Progenitor cell of endocrine pancreas (in vitro differentiated cells): ENCODE data around the gene ARHGEF10L. TPM values are rescaled to one million over a fixed set of nuclear protein-coding genes. Genes with fewer than 3 reads are reported as not detected.
A peak's percentile ranks its signal among the peaks of the same experiment; 100 is the strongest.

Source experiments
- DNase-seq: peaks from one replicate; pipeline ENCODE4 v3.0.0; 2021; ENCODE audit warnings: low spot score; ENCODE audit not compliant: unreplicated experiment
- H3K27ac Mint-ChIP-seq: 2 replicates; pipeline ENCODE4 v1.8.0; 2021; ENCODE audit warnings: mild to moderate bottlenecking, moderate library complexity, mixed read lengths
- H3K27me3 Mint-ChIP-seq: 2 replicates; pipeline ENCODE4 v1.8.0; 2021; ENCODE audit warnings: mixed read lengths
- H3K36me3 Mint-ChIP-seq: 2 replicates; pipeline ENCODE4 v1.8.0; 2022; ENCODE audit warnings: mixed read lengths; ENCODE audit not compliant: insufficient read depth
- H3K4me1 Mint-ChIP-seq: 2 replicates; pipeline ENCODE4 v1.8.0; 2021; ENCODE audit warnings: low read depth, mixed read lengths
- H3K4me3 Mint-ChIP-seq: 2 replicates; pipeline ENCODE4 v1.8.0; 2021; ENCODE audit warnings: low read depth, mild to moderate bottlenecking, moderate library complexity, mixed read lengths
- H3K9me3 Mint-ChIP-seq: 2 replicates; pipeline ENCODE4 v1.8.0; 2021; ENCODE audit warnings: low read depth, mixed read lengths
- CTCF ChIP-seq: fragments of 200-600 bp; sonication (generic); IDR thresholded peaks from one replicate; pipeline ENCODE4 v1.5.0; 2021; ENCODE audit warnings: antibody characterized with exemption, mild to moderate bottlenecking; ENCODE audit not compliant: unreplicated experiment
- total RNA-seq: library from RNA; stranded (reverse); gene quantifications from 2 replicates; pipeline ENCODE4 v1.2.1, GENCODE V29; 2021

Gene ARHGEF10L
- total RNA-seq, 1 donor from 2014 or later = 31.3 TPM

- Mint-ChIP-seq H3K4me1 (no peaks in the 10 kb centered on the region), H3K9me3 (no peaks in the 10 kb centered on the region), H3K27me3 (no peaks in the 10 kb centered on the region), H3K4me3 (no peak overlapping the region), H3K36me3 (peaks cover 8% of the 10 kb centered on the region), H3K27ac (no peak overlapping the region)
- no peak for DNase-seq
- no peak for TF ChIP-seq CTCF
These were observed 113.8 kb downstream of the ARHGEF10L start for GRCh38 chr1:17653276-17653675.

- peak; percentile 44 for DNase-seq
- H3K4me1 Mint-ChIP-seq = no peaks in the 10 kb centered on the region
- peak overlapping the region; percentile 59 for H3K27ac Mint-ChIP-seq
- peaks cover 10% of the 10 kb centered on the region for H3K36me3 Mint-ChIP-seq
- H3K27me3 Mint-ChIP-seq = no peaks in the 10 kb centered on the region
- no peaks in the 10 kb centered on the region for H3K9me3 Mint-ChIP-seq
- no peak overlapping the region for H3K4me3 Mint-ChIP-seq
- TF ChIP-seq CTCF = peak; percentile 85
These were observed 114.3 kb downstream of the ARHGEF10L start for GRCh38 chr1:17653728-17654351.

- no peak overlapping the region for H3K27ac Mint-ChIP-seq
- DNase-seq = no peak
- no peaks in the 10 kb centered on the region for H3K9me3 Mint-ChIP-seq
- H3K36me3 Mint-ChIP-seq = peaks cover 8% of the 10 kb centered on the region
- H3K4me1 Mint-ChIP-seq = no peaks in the 10 kb centered on the region
- TF ChIP-seq CTCF = no peak
- no peak overlapping the region for H3K4me3 Mint-ChIP-seq
- no peaks in the 10 kb centered on the region for H3K27me3 Mint-ChIP-seq
These were observed 115.0 kb downstream of the ARHGEF10L start for GRCh38 chr1:17654519-17654918.

- no peak for TF ChIP-seq CTCF
- H3K9me3 Mint-ChIP-seq = no peaks in the 10 kb centered on the region
- no peaks in the 10 kb centered on the region for H3K4me1 Mint-ChIP-seq
- no peaks in the 10 kb centered on the region for H3K27me3 Mint-ChIP-seq
- H3K36me3 Mint-ChIP-seq = peaks cover 6% of the 10 kb centered on the region
- H3K27ac Mint-ChIP-seq = peak overlapping the region; percentile 62
- H3K4me3 Mint-ChIP-seq = no peak overlapping the region
- no peak for DNase-seq
These were observed 115.7 kb downstream of the ARHGEF10L start for GRCh38 chr1:17655169-17655568.

- Mint-ChIP-seq H3K27ac (no peak overlapping the region), H3K4me1 (no peaks in the 10 kb centered on the region), H3K9me3 (no peaks in the 10 kb centered on the region), H3K27me3 (no peaks in the 10 kb centered on the region), H3K36me3 (peaks cover 6% of the 10 kb centered on the region), H3K4me3 (no peak overlapping the region)
- no peak for TF ChIP-seq CTCF
- DNase-seq = no peak
These were observed 116.4 kb downstream of the ARHGEF10L start for GRCh38 chr1:17655922-17656321.
